Adrenal gland (tissue), 5 donors: Measurements from ENCODE around the gene FAM170B.

Source experiments
- POLR2A ChIP-seq, 2 donors: fragments of 450-650 bp; IDR thresholded peaks; one replicate each; pipeline ENCODE4 v1.6.1; 2017; ENCODE audit warnings: antibody characterized with exemption in 2 of 2, mild to moderate bottlenecking in 2 of 2, moderate library complexity in 1 of 2
- TF ChIP-seq, protein P1 (sequence below), 6 experiments: fragments of 450-650 bp in 4 of 6; fragments of 200-600 bp in 2 of 6; sonication (generic) in 1 of 6; IDR thresholded peaks; 1 replicate in 5 of 6; 2 replicates in 1 of 6; pipeline versions ENCODE4 v1.5.1 to v1.8.0; 2016 to 2021; ENCODE audit warnings: antibody characterized with exemption in 6 of 6, mild to moderate bottlenecking in 2 of 6, moderate library complexity in 1 of 6
- donor health status: DM: no; HTN: no; CAD: no.

DNA sequence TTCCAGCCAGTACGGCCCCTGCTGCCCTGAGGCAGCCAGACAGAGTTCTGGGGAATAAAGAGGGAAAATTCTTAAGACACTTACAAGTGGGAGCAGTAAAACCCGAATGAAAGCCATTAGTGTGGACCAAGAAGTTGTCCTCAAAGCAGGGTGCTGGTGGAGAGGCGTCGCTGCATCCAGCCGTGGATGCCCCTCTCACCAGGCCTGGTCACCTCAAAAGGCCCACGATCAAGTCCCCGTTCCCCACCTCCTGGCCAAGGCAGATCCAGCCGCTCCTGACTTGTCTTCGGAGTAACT lies 19.2 kb downstream of the FAM170B start:
- TF ChIP-seq, protein P1, sequence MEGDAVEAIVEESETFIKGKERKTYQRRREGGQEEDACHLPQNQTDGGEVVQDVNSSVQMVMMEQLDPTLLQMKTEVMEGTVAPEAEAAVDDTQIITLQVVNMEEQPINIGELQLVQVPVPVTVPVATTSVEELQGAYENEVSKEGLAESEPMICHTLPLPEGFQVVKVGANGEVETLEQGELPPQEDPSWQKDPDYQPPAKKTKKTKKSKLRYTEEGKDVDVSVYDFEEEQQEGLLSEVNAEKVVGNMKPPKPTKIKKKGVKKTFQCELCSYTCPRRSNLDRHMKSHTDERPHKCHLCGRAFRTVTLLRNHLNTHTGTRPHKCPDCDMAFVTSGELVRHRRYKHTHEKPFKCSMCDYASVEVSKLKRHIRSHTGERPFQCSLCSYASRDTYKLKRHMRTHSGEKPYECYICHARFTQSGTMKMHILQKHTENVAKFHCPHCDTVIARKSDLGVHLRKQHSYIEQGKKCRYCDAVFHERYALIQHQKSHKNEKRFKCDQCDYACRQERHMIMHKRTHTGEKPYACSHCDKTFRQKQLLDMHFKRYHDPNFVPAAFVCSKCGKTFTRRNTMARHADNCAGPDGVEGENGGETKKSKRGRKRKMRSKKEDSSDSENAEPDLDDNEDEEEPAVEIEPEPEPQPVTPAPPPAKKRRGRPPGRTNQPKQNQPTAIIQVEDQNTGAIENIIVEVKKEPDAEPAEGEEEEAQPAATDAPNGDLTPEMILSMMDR (IDR thresholded peaks at IDR 0.05), result no peak
- no peak for TF ChIP-seq POLR2A (IDR thresholded peaks at IDR 0.05)
